Kidney epithelial cell (primary cell): ENCODE measurements around the gene MGST1. TPM values are rescaled to one million over a fixed set of nuclear protein-coding genes. Genes with fewer than 3 reads are reported as not detected.

ENCODE experiments used
- DNase-seq: peaks from one replicate; pipeline ENCODE4 v3.0.0-alpha.2; 2010; ENCODE audit warnings: low read depth
- H3K27me3 ChIP-seq: 2 replicates; pipeline ENCODE4 v1.6.0; 2011; ENCODE audit warnings: low read length; ENCODE audit not compliant: control insufficient read depth, insufficient read depth
- H3K36me3 ChIP-seq: 2 replicates; pipeline ENCODE4 v1.5.1; 2011; ENCODE audit warnings: low read length; ENCODE audit not compliant: control insufficient read depth, insufficient read depth
- H3K4me3 ChIP-seq: 2 replicates; pipeline ENCODE4 v1.5.1; 2011; ENCODE audit warnings: low read depth, mild to moderate bottlenecking, control low read depth, low read length
- total RNA-seq: library from RNA; depleted of rRNA; stranded (reverse); fragments of >200 nt; gene quantifications from 2 replicates; pipeline ENCODE4 v1.2.3, GENCODE V29; 2015
- TF ChIP-seq, protein P1 (sequence below): IDR thresholded peaks from 2 replicates; pipeline ENCODE4 v1.5.1; 2011; ENCODE audit warnings: mild to moderate bottlenecking, moderate library complexity, low read length, control low read depth, inconsistent platforms; ENCODE audit not compliant: insufficient read depth, poor library complexity, severe bottlenecking

Gene MGST1
- total RNA-seq, 1 donor from 2014 or later = 12.8 TPM

GRCh38 chr12:16325426-16325825, 22.0 kb upstream of the MGST1 start:
- H3K4me3 ChIP-seq = no peak overlapping the region
- no peak for DNase-seq
- H3K36me3 ChIP-seq = no peaks in the 10 kb centered on the region
- no peaks in the 10 kb centered on the region for H3K27me3 ChIP-seq
- TF ChIP-seq, protein P1, sequence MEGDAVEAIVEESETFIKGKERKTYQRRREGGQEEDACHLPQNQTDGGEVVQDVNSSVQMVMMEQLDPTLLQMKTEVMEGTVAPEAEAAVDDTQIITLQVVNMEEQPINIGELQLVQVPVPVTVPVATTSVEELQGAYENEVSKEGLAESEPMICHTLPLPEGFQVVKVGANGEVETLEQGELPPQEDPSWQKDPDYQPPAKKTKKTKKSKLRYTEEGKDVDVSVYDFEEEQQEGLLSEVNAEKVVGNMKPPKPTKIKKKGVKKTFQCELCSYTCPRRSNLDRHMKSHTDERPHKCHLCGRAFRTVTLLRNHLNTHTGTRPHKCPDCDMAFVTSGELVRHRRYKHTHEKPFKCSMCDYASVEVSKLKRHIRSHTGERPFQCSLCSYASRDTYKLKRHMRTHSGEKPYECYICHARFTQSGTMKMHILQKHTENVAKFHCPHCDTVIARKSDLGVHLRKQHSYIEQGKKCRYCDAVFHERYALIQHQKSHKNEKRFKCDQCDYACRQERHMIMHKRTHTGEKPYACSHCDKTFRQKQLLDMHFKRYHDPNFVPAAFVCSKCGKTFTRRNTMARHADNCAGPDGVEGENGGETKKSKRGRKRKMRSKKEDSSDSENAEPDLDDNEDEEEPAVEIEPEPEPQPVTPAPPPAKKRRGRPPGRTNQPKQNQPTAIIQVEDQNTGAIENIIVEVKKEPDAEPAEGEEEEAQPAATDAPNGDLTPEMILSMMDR = no peak

DNA sequence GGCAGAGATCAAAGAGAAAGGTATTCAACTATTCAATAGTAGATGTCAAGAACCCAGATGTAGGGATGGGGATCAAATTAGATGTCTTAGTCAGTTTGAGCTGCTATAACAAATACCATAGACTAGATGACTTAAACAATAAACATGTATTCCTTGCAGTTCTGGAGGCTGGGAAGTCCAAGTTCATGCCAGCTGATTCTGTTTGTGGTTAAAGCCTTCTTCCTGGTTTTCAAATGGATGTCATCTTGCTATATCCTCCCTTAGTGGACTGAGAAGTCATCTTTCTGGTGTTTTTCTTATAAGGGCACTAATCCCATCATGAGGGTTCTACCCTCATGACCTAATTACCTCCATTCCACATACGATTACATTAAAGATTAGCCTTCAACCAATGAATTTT, 19.5 kb upstream of the MGST1 start:
- Histone ChIP-seq H3K4me3 (no peak overlapping the region), H3K27me3 (no peaks in the 10 kb centered on the region), H3K36me3 (no peaks in the 10 kb centered on the region)
- TF ChIP-seq, protein P1 = no peak
- no peak for DNase-seq

DNA sequence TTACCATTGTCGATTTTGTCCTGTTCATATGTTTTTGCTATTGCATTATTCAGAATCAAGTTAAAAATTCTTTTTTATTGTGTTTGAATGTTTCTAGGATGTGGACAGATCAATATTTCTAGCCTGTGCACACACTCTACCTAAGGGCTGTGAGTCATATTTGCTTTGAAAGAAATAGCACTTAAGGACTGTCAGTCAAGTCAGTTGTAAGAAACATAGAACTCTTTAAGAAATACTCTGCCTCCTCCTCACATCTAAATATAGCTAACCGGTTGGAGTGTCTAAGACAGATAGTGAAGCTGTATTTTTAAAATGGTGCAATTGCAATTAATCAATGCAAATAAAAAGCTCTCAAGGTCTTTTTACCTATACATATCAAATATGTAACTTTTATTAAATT, 17.9 kb upstream of the MGST1 start:
- Histone ChIP-seq H3K4me3 (no peak overlapping the region), H3K36me3 (no peaks in the 10 kb centered on the region), H3K27me3 (no peaks in the 10 kb centered on the region)
- DNase-seq = no peak
- TF ChIP-seq, protein P1 = no peak

DNA sequence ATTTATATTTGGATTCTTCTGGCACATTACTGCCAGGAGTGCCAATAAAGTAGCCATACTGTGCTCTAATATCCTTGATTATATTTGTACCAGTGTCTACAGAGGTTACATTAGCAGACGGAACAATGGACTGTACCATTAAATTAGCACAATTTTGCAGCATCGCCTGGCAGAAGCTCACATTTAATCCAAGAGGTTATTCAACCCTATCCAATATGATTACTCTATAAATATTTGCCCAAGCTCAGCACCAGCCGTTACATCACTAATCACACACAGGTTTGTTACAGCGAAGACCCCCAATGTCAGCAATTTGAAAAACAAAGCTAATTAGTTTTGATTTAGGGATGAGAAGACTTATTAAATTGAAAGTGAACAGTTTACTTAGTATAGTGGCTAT, 16.9 kb upstream of the MGST1 start:
- no peak overlapping the region for H3K4me3 ChIP-seq
- no peaks in the 10 kb centered on the region for H3K27me3 ChIP-seq
- TF ChIP-seq, protein P1 = no peak
- no peaks in the 10 kb centered on the region for H3K36me3 ChIP-seq
- no peak for DNase-seq

DNA sequence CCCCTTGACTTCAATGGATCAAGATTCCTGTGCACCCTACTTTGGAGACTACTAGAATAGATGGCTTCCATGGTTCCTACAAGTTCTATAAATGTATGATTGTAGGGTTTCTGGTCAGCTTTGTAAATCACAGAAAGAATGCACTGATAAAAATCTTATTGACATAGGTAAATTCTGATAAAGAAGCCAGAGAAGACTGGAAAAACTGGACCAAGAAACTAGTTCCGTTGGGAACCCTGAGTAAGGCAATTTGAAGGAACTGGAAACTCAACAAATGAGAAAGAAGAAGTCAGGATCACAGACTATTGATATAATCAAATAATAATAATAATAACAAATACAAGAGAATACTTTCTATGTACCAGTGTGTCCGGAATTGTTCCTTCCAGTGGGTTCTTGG, 15.4 kb upstream of the MGST1 start:
- no peak overlapping the region for H3K4me3 ChIP-seq
- H3K36me3 ChIP-seq = no peaks in the 10 kb centered on the region
- H3K27me3 ChIP-seq = no peaks in the 10 kb centered on the region
- TF ChIP-seq, protein P1 = no peak
- no peak for DNase-seq

- no peak overlapping the region for H3K4me3 ChIP-seq
- H3K27me3 ChIP-seq = no peaks in the 10 kb centered on the region
- no peak for DNase-seq
- H3K36me3 ChIP-seq = no peaks in the 10 kb centered on the region
- TF ChIP-seq, protein P1 = no peak
Measured at GRCh38 chr12:16335838-16336237, 11.6 kb upstream of the MGST1 start.
